BE2C (cell line): ENCODE data around the gene EDEM1.

ENCODE experiments used
- DNase-seq: peaks from one replicate; pipeline ENCODE4 v3.0.0-alpha.2; 2020
- H3K27me3 ChIP-seq: fragments of 250-450 bp; sonication (Bioruptor Pico); 2 replicates; pipeline ENCODE4 v1.5.1; 2020; ENCODE audit warnings: mild to moderate bottlenecking
- H3K36me3 ChIP-seq: fragments of 250-450 bp; sonication (Bioruptor Pico); 2 replicates; pipeline ENCODE4 v1.5.1; 2020; ENCODE audit warnings: mild to moderate bottlenecking
- H3K4me1 ChIP-seq: fragments of 250-450 bp; sonication (Bioruptor Pico); 2 replicates; pipeline ENCODE4 v1.5.1; 2020
- H3K4me3 ChIP-seq: 2 replicates; pipeline ENCODE4 v1.5.1; 2011; ENCODE audit warnings: low read depth, low read length
- H3K9me3 ChIP-seq: fragments of 250-450 bp; sonication (Bioruptor Pico); 2 replicates; pipeline ENCODE4 v1.5.1; 2020
- CTCF ChIP-seq: IDR thresholded peaks from 2 replicates; pipeline ENCODE4 v1.5.1; 2012; ENCODE audit warnings: mild to moderate bottlenecking, low read depth, low read length

EDEM1 gene

GRCh38 chr3:5198986-5199731 lies 11.7 kb downstream of the EDEM1 start:
- H3K4me1 ChIP-seq = peaks cover 5% of the 10 kb centered on the region
- no peak for DNase-seq

GRCh38 chr3:5201536-5201935 lies 14.0 kb downstream of the EDEM1 start:
- Histone ChIP-seq H3K9me3 (no peaks in the 10 kb centered on the region), H3K4me1 (peaks cover 5% of the 10 kb centered on the region), H3K36me3 (peaks cover 11% of the 10 kb centered on the region), H3K4me3 (no peak overlapping the region), H3K27me3 (no peaks in the 10 kb centered on the region)
- peak; percentile 41 for DNase-seq
- no peak for TF ChIP-seq CTCF

More at GRCh38 chr3:5198986-5199731, 11.7 kb downstream of the EDEM1 start:
- no peaks in the 10 kb centered on the region for H3K9me3 ChIP-seq
- no peak for TF ChIP-seq CTCF
- H3K36me3 ChIP-seq = peaks cover 7% of the 10 kb centered on the region; the same call in 1 of the 2 replicates
- H3K27me3 ChIP-seq = no peaks in the 10 kb centered on the region
- H3K4me3 ChIP-seq = no peak overlapping the region

GRCh38 chr3:5202222-5202621 lies 14.7 kb downstream of the EDEM1 start:
- Histone ChIP-seq H3K9me3 (no peaks in the 10 kb centered on the region), H3K4me3 (no peak overlapping the region), H3K36me3 (peaks cover 11% of the 10 kb centered on the region), H3K27me3 (no peaks in the 10 kb centered on the region), H3K4me1 (peaks cover 5% of the 10 kb centered on the region)
- DNase-seq = peak; percentile 60
- no peak for TF ChIP-seq CTCF

GRCh38 chr3:5205165-5205941 lies 17.8 kb downstream of the EDEM1 start:
- no peak for TF ChIP-seq CTCF

GRCh38 chr3:5210926-5211325 lies 23.4 kb downstream of the EDEM1 start:
- Histone ChIP-seq H3K4me1 (no peaks in the 10 kb centered on the region), H3K9me3 (no peaks in the 10 kb centered on the region), H3K27me3 (no peaks in the 10 kb centered on the region), H3K36me3 (no peaks in the 10 kb centered on the region; the same call in 1 of the 2 replicates), H3K4me3 (no peak overlapping the region)
- no peak for TF ChIP-seq CTCF
- DNase-seq = no peak

More at GRCh38 chr3:5205165-5205941, 17.8 kb downstream of the EDEM1 start:
- peaks cover 11% of the 10 kb centered on the region for H3K36me3 ChIP-seq
- H3K9me3 ChIP-seq = no peaks in the 10 kb centered on the region
- DNase-seq = no peak
- no peaks in the 10 kb centered on the region for H3K27me3 ChIP-seq
- peaks cover 5% of the 10 kb centered on the region for H3K4me1 ChIP-seq
- no peak overlapping the region for H3K4me3 ChIP-seq
